ELR (cell line): ENCODE results near the gene PLPP3.
A peak's percentile ranks its signal among the peaks of the same experiment; 100 is the strongest.

Experiments used
- DNase-seq: peaks from one replicate; pipeline ENCODE4 v3.0.0-alpha.2; 2015; ENCODE audit warnings: low read depth

Gene PLPP3

DNA sequence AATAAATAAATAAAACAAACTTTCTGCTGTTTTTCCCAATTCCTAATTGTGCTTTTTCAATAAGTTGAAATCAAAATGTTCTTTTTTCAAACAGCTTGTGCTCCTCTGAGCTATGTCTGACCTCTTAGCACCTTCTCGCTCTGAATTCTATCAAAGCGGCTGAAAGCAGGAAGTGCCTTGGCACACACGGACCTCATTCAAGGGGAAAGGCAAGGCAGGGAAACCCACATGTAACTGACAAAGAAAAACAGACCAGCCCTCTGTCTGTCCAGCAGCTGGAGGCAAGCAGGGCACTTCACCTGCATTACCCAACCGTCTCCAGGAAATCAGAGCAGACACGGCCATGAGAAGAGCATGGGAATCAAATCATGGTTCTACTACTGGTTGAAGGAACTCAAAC is 56.7 kb downstream of the PLPP3 start:
- no peak for DNase-seq

DNA sequence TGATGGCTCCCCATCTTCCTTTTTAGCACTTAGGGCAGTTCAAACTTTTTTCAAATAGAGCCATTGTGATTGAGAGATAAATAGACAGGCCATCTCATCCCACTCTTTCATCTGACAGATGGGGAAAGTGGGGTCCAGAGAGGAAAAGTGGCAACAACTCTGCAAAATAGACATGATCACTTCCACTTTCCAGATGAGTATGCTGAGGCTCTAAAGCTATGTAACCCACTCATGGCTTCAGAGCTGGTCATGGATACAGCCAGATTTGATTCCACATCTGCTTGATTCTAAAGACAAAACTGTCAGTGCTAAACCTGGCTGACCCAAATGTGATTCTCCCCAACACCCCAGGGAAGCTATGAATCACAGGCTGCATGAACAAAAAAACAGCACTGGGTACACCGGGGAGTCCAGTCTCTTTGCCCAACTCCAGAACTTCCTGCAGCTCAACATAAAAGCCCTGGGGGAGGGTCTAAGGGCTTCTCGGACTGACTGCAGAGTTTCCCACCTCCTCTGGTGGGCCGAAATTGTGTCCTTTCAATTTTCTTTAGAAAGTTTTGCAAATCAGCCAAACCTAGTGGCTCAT is 59.3 kb downstream of the PLPP3 start:
- no peak for DNase-seq

DNA sequence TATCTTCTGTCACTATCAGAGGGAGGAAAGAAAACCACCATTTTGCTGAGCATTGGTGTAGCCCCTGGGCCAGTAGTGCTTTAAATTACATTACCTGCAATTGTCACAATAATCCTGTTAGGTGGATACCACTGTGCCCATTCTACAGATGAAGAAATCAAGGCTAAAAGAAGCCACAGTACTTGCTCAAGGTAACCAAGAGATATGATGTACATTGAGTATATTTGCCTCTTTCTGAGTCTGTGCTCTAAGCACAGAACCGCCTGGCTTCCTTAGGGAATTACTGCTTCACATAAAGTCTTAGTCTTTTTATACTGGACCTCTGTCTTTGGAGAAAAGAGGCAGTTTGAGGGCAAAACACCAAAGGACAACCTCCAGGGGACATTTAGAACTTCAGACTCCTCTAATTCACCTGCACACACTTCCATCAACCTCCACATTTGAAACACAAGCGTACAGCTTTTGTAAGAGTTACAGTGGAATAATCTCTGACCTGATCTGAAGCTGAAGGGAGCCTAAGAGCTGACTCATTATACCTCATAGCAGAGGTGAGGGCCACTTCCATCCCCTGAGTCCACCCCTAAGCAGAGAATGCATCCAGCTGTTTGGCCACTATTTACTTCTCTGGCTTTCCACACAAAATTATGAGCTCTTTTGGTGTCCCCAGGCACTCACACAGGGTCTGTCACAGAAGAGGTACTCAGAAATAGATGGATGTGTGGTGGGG is 61.8 kb downstream of the PLPP3 start:
- DNase-seq = peak; percentile 22

DNA sequence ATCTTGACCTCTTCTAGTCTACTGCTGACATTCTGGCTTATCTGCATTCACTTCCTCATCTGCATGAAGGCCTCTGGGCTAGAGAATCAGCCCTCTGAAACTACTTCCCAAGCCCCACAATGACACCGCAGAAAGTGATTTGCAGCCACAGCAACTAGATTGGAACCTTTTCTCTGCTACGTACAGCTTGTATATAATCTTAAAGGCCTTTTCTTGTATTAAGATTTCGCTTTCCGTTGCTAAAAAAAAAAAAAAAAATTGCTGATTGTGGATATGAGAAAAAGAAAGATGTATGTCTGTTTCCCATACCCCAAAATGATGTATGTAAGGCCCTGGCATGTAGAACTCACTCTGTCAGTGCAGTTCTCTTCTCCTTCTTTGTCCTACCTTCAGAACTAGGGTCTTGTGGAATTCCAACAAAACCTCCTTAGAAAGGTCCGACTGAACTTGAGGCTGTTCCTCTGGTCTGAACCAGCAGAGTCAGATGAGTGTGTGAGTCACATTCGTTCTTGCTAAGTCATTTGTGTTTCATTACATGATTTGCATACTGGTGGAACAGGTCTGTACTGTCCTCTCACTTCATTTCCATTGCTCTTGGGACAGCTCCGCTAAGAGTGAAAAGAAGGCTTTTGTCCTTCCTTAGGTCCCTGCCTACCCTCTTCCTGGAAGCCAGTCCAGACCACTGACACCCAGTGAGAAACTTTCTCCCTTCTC is 62.7 kb downstream of the PLPP3 start:
- DNase-seq = peak; percentile 72

DNA sequence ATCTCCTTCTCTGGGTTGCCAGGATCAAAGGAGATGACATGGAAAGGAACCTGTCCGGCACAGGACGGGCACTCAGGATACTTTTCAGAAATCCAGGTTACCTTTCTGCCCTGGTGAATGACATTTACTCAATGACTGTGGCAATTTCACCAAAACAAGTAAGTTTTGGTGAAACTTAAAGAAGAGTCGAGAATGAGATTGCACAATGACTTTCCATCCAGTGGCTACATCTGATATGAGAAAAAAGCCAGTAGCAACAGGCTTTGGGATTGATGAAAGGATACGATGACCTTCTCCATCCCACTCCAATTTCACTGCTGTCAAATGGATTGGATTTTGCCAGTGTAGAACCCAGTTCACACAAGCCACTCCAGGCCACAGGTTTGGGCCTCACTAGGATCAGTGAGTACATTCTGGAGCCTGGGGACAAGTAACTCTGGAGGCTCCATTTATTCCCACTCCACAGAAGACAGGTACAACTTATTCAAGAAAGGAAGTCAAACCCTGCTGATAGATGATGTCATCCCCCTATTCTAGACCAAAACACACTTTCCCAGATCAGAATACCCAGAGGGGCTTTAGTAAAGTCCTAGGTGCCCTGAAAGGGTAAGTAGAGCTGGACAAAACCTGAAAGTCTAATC is 63.3 kb downstream of the PLPP3 start:
- DNase-seq = no peak

DNA sequence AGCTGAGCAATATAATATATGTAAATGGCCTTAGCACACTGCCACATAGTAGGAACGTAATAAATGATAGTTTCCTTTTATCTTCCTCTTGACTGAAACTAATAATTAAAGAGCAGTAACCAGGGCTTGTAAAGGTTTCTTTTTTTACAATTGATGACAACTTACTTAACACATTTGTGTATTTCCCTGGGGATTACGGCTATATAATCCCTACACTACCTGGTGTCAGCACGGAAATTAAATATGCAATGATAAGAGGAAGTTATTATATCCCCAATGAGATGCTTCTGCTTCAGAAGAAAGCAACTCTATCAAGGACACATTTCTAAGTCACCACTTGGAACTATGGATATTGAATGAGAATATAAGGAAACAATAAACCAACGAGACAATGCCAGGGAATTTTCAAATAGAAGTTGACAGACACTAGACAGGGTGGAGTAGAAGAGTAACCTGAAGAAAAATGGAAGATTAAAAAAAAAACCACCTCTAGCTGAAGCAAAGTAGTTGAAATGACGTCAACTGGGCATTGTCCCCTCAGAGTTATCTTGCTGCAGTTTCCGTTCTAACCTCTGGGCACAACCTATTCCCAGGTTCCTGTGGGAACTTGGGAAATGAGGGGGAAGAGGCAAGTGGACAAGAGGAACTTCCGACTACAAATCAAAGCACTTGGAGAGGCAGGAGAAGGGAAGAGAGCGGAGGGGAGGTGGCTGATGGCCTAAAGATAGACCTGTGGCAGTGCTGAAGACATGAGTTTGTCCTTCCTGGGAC is 66.5 kb downstream of the PLPP3 start:
- DNase-seq = no peak

DNA sequence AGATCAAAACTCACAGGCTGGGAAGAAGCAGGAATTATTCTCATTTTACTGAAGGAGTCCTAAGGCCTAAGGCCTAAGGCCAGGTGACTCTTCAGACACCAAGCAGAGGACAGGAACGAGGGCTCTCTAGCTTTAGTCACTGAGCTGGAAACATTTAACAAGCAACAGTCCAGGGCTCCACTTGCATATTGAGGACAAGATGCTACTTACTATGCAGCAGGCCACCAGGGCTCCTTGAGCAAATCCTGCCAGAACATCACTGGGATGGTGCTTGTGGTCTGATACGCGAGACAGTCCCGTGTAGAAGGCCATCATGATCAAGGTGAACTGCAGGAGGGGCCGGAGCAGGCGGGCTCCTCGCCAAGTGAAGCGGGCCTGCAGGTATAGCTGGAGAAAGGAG is 67.6 kb downstream of the PLPP3 start:
- no peak for DNase-seq

DNA sequence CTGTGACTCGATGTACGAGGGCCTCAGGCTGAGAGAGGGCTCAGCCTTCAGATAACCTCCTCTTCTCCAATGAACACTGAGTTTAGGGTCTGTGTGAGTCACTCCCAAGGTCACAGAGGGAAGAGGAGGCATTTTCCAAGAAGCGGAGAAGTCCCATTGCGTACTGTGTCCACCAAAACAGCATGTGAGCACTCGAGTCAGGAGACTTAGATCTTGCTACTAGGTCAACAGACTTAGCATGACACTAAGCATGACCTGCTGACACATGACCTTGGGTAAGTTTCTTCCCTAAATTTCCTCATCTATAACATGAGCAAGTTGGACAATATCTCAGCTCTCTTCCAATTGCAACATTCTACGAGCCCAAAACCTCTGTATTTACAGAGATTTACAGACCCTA is 68.0 kb downstream of the PLPP3 start:
- no peak for DNase-seq

DNA sequence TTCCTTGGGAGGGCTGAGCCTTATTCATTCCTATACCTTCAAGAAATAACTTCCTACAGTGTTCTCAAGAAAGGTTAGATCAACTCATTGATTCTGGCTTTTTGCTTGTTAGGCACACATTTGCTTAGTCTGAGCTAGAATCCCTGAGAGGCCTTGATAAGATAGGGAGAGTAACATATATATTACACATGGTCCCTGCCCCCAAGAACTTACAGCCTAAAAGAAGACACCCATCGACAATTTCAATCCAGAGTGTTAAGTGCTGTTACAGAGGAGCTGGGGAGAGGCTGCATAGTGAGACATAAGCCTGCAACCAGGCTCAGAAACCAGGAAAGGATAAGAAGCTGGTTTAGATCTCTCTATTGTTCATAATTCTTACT is 68.7 kb downstream of the PLPP3 start:
- DNase-seq = no peak

DNA sequence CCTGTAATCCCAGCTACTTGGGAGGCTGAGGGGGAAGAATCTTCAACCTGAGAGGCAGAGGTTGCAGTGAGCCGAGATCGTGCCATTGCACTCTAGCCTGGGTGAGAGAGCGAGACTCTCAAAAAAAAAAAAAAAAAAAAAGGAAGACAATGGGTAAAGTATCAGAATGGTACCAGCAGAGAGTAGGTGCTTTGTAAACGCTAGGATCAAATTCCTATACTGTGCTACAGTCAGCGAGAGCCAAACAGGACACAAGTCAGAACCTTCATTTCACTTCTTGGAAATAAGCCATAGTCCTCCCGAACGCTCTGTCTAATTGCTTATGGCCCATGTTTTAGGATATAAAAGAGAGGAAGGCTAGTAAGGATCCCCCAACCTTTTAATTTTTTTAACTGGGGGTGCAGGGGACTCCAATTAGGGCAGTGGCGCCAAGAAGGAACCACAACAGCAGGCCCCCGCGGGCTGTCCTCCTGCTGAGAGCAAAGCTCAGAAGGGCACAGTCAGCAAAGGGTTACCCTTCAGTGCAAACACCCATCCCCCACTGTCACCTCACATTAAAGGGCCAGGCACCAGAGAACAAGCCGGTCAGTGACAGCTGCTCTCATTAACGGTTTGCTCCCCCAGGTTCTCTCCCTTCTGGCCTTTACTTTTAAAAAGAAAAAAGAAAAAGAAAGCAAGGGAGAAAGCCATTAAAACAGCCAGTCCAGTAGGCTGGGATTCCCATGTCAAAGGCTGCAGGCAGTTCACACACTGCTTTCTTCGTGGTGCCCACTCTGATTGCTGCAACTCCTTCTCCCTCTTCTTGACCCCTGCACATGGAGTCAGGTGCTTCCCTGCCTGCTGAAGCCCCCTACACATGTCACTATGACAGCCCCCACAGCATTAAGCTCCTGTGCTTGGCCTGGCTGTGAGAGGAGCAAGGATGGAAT is 69.4 kb downstream of the PLPP3 start:
- no peak for DNase-seq

DNA sequence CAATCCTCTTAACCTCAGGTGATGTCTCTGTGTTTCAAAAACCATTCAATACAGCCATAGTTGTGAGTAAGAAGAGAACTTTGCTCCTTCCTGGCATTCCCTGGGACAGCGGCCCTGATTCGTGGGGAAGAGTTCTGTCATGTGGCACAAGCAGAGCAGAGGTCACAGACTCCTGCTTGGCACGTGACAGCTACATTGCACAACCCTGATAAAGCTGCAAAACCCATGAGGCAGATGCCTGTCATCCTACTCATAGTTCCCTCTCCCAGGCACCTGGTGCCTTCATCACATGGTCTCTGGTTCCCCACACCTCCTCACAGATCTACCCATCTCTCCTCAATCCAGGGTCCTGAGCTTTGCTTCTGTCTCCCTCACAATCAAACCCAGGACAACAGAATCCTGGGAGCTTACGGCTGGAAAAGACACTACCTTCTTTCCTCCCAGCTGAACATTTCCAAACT is 70.8 kb downstream of the PLPP3 start:
- DNase-seq = peak; percentile 7

DNA sequence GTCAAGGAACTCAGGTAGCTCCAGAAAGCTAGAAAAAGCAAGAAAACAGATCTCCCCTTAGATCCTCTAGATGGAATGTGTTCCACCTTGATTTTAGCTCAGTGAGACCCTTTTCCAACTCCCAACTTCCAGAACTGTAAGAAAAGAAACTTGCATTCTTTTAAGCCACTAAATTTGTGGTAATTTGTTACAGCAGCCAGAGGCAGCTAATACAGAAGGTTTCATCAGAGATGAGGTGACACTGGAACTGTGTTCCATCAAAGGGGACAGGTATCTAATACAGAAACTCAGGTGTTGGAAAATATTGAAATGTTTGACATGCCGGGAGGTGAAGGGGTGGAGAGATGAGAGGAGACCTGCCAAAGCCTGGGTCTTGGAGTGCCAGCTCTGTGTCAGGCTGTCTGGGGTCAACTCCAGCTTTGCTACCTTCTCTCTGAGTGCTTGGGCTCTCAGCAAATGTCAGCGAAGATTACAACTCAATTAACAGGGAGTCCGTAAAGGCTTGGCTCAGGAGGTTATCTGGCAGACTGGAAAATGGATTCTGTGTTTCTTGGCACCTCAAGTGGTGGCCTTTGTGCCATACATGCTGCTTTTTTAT is 71.3 kb downstream of the PLPP3 start:
- DNase-seq = no peak

DNA sequence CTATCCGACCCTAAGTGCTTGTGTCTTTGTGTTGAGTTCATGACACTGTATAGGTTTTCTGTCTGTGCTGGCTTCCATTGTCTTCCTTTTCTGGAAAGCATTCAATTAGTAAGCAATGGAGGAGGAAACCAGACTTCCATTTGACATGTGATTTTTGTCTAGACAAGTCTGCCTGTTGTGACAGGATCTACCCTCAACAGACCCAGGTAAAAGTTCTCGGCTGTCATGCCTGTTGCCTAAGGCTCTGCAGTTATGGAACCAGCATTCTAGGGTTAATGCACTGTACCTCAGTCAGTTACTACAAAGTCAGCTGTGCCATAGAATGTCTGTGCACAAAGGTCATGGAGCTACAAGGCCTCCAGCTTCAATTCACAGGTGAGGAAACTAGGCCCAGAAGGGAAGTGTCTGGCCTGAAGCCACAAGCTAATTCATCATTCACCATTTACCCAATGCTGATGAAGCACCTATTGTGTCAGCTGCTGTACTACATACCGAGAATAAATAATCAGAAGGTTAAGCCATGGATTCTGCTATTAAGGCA is 72.3 kb downstream of the PLPP3 start:
- no peak for DNase-seq

DNA sequence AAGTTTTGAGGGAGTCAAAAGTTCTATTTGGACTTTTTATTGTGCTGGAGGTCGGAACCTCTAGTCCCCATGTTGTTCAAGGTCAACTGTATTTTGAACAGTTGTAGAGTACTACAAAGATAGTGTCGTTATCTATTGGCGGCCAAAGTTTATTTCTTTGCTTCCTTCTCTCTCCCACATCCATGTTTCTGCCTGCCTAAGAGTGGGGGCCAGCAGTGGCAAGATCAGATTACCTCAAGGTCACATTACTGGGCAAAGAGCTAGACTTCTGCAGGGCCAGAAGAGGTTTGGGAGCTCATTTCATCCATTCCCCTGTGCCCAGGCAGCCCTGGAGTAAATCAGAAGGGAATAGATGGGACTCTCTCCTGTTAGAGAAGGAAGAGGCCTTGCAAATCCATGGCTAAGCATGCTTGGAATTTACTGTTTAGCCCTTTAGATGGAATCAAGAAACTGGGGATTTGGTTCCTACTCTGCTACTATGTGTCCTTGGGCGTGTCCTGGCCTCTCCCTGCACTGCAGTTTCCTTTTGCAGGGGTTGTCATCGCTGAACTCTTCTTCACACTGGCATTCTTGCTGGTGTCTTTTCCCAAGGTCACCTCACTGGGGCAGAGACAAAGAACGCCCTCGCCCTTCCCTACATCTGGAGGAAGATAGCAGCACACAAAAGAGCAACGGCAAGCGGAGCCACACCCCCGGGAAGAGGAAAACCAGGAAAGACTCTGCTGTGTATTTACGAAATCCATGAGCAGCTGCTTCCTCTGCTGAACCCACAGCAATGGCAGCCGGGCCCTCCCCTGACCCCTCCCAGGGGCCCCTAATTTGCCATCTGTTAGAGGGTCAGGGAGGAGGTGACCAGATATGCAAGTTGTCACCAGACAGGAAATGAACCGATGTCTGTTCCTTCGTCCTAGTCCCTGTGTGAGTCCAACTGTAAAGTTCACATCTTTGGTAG is 73.3 kb downstream of the PLPP3 start:
- DNase-seq = no peak

DNA sequence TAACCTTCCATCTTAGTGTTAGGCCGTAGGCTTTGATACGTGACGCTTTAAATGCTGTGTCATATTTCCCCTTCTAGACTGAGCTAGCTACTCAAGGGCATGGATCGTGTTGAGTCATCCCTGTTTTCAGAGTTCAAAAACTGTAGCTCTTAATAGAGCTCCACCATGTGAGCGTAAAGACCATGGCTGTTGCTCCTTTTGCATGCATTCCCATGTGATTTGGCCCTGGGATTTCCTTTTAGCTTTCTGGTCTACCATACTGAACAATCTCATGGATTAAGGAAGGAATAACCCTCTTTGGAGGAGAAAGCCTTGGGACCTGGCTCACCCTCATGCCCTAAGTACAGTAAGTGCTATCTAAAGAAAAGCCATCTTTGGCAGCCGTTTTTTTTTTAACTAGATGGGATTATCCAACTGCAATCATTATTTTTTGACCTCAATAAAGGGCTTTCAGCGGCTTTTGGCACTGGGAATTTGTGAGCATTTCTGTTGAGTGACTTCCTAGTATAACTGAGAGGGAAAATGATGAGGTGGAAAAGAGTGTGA is 76.6 kb downstream of the PLPP3 start:
- DNase-seq = peak; percentile 39

DNA sequence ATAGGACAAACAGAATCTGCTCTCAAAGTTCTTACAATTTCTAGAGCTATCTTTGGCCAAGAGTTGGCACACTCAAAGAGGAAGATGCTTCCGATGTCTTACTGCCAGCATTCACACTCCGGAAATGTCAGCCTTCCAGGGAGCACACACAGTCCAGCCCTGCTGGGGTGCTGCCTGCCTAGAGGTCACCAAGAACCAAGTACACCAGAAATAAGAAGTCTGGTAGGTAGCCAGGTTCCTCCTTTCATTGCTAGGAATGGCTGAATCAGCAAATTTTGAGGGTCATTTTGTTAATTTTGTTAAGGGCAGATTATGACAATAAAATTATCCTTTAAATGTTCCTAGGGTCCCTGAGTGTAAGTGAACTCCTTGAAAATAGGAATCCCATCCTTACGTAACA is 77.5 kb downstream of the PLPP3 start:
- DNase-seq = no peak

DNA sequence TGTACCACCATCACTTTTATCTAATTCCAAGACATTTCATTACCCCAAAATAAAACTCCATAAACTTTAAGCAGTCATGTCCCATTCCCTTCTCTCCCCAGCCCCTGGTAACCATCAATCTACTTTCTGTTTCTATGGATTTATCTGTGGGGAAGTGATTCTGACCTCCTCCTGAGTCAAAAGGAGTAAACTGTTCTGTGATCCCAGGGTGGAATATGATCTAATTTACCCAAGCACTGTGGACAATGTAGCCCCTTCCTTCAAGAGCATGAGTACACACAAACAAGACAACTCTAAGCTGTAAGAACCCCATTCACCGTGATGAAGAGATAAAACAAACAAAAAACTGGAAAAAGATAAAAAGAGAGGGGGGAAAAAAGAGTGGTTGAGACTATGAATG is 77.9 kb downstream of the PLPP3 start:
- no peak for DNase-seq

DNA sequence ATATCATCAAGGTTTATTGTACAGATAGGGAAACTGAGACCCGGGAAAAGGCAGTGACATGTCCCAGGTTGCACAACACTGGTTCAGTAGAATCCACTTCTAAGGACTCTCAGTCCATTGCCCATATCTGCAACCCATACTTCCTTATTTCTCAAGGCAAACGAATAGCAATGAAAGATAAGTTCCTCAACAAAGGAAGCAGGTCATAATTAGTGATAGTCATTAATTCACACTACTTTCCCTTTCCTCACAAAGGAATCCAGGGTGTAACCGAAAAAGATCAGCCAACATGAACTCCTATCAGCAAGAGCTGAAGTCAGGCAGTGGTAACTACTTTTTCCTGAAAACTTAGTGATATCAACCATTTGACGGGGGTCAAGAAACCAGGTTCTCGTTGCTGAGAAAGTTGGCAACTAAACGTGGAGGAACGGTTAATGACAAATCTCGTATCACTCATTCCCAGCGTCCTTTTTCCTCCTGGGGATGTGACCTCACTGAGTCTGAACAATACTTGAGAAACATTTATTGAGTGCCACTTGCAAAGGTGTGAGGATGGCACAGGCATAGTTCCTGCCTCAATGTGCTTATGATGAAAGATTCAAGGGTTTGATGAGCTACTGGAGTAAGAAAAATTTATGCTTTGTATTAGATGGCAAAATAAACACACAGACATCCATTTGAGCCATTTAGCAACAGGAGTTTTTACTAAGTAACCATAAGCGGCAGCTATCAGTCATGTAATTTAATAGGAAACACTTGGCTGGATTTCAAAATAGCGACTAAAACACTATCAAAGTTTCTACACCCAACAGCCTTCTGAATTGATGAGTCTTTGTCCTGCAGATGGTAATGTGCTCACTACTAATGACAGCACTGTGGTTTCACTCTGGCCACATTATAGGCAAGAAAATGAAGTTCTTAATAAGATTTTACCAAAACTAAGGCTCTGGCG is 82.3 kb downstream of the PLPP3 start:
- no peak for DNase-seq
